Limb (tissue), 2 donors: ENCODE data around the gene GMDS.

Source experiments
- DNase-seq, 2 donors: peaks; one replicate each; pipeline ENCODE4 v3.0.0-alpha.2; 2016; ENCODE audit errors: extremely low spot score in 2 of 2

Gene GMDS

DNA sequence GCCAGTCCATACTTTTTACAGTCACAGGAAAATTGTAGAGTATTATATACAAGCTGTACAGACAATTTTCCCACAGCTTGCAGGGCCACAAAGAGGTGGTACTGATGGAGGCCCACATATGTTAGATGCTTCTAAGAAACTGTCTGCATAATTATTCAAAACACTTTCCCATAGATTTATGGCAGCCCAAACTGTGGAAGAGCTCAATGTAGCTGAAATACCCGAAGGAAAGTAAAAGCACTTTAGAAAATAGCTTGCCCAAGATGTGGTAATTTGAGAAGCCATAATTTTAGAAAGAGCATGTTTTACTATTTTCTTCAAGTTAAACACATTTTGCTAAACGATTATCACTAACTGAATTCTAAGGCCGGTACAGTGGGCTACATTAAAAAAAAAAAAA is 36.9 kb downstream of the GMDS start:
- no peak for DNase-seq

DNA sequence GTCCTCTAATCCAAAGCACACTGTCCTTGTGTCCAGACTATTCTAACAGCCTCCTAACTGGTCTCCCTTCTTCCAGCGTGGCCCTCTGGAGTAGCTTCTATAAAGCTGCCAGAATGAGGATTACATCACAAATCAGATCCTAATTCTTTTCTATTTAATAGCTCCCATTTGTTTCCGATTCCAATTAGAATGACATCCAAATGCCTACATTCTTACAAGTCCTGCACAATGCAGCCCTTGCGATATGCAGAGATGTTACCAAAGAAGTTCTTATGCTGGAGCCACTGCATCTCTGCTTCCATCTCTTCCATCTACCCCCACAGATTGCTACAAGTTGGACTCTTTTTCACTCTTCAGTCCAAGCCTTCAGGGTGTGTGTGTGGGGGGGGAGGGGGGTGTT is 40.0 kb downstream of the GMDS start:
- DNase-seq, result no peak

DNA sequence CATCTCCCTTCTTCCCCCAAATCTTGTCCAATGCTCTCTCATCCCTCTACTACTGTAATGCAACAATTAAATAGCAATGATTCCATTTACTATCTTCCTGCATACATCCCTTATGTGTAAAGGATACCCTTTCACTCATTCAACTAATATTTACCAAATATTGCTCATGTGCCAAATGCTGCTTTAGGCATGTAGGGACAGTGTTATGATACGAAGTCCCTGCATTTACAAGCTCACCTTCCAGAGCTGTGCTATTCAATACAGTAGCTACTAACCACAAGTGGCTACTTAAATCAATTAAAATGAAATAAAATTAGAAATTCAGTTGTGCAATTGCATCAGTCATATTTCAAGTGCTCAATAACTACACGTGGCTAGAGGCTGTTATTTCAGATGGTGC is 41.1 kb downstream of the GMDS start:
- no peak for DNase-seq

DNA sequence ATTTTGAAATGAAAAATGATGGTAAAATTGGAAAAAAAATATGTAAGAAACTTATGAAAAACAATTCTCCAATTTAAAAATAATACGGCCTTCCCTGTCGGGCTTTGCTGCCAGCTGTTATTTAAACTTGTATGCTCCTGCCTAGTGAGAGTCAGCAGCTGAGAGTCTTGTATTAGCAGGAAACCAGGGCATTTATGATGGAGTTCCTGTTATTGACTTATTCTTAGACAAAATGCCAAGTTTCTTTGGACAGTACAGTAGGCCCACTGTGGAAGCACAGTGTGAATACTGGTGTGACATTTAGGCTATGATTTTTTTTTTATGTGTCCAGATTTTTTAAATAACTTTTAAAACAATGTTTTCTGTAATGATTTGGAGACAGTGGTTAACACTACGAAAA is 42.1 kb downstream of the GMDS start:
- DNase-seq, result peak in 1 of 2 donors; percentile 26

DNA sequence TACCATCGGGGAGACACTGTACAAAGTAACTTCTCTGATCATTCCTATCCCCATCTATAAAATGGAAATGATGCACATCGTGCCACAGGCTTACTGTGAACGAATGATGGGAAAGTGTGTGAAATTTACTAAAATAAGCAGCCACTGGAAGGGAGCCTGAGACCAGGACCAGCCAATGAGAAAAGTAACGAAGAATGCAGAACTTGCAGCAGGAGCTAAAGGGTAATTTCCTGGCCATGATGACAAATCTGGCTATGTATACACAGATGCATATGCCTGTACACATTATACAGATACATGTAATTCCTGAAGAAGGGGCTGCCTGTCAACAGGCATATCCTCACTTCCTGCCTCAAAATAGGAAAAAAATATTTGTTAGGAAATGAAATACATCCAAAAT is 47.4 kb downstream of the GMDS start:
- no peak for DNase-seq

DNA sequence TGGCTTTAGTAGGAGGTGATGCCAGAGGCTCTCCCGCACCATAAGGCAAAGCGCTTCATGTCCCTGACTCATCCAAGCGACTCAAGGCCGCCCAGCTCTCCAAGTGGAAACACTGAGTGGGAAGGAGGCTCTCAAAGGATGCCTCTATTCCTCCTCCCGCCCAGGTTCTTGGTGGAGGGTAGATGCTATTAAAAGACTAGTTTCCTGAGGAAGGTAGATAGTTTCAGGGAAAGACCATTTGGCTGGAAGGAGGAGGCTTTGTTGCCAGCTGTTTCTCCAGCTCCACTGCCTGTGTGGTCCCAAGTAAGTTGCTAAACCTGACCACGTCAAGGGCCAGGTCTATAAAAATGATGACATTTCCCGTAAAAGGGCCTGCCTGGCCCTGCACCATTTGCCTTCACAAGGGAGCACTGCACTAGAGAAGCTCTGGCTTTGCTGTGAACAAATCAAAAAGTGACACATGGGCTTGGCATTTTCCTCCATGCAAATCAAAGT is 48.2 kb downstream of the GMDS start:
- peak; percentile 48 to 51 for DNase-seq

DNA sequence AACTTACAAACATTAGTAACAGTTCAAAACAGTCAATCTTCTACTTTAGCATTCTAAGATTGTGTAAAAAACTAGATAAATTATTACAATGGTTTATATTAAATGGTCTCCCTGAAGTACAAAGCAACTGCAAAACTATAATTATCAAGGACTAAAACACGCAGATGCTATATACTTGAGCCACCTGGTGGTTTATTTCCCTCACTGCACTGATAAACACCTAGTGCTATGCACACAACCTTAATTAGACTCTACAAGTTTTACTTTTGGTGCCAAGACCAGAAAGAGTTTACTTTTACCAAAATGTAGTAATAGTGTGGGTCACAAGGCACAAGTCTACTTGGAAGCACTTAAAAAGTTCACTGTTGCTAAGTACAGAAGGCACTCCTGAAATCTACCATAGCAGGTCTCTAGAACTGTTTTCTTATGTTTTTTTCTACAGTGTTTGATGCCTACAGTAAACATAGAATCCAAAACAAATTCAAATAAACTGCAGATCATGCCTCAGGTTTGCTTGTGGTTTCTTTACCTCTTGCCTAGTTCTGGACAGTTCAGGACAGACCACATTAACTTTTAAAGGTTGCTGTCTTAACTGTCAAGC is 49.2 kb downstream of the GMDS start:
- peak in 1 of 2 donors; percentile 74 for DNase-seq

DNA sequence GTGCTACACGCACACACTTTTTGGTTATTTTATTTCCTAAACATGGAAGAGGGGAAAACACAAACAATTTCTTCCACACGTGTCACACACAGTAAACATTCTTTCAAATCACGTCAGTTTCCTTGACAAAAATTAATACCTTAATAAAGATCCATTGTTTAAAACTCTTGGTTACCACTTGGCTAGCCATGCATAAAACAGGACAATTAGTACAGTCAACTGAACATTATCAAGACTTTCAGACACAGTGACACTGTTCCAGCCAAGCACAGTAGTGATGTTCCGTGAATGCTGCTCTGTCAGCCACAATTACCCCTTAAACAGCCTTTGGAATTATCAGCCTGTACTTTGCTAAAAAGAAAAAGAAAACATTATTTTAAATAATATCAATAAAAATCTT is 50.8 kb downstream of the GMDS start:
- no peak for DNase-seq

DNA sequence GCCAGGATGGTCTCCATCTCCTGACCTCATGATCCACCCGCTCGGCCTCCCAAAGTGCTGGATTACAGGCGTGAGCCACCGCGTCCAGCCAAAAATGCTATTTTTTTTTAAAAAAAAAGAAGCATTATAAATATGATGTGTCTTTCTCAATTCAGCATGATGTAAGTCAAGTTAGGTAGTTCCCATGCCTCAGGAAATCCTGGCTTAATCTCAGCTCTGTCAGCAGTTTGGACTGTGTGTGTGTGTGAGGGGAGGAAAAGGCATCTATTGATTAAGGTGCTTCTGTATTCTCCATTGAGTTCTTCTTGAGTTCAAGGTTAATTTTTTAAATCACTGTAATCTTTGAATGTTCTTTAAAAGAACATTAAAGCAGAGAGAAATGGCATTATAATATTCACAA is 51.5 kb downstream of the GMDS start:
- no peak for DNase-seq

DNA sequence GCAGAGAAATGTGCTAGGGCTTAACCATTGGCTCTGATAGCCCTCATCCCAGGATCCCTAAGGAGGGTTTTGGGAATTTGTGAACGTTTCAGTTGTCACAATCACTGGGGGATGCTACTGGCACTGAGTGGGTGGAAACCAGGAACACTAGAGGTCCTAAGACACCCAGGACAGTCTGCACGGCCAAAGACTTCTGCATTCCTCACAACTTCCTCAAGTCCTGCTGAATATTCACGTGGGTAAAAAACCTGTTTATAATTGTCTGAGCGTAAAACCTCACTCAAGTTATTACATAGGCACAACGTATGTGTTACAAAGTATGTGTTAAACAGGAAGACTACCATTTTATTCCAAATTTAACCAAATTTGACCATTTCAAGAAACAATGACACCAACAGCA is 52.4 kb downstream of the GMDS start:
- no peak for DNase-seq

DNA sequence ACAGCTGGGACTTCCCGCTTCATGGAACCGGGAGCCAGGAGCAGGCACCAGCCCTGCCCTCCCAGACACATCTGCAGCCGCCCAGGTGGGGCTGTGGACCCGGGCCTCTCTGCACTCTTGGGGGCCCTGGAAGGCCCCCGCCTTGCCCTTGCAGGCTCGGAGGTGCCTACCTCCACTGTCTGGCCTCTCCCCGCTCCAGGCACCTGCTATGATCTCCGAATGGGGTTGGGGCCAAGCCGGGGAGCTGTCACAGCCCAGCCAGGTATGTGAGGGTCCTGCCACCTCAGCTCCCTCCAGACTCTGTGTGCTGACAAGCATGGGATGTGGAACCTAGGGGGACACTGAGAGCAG is 54.0 kb downstream of the GMDS start:
- DNase-seq, result no peak

DNA sequence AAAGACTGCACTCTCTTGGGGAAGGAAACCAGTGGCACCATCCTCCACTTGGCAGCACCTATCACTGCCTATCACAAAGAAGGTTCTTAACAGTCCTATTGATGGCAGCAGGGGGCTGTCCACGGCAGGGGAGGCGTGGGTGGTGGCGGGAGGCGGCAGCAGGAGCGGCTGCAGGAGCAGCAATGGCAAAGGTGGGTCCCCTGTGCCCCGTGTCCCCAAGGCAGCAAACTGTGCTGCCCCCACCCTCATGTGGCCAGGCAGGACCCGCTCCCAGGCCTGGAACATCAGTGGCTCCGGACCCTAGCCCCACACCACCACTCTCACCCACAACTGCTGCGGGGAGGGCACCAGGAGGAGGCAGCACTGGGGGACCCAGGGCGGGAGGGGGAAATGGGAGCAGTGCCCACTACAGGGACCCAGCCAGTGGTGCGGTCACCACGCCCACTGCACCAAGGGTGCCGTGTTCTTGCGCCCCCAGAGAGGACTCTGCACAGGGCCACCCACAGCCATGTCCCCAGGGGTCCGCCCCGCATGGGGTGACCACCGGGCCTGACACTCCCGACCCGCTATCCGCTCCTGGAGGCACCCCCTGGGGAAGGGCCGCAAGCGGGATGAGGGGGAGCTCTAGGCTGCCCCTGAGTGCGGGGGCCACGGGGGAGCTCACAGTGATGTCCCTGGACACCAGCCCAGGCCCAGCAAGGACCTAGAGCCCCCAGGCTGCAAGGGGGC is 54.6 kb downstream of the GMDS start:
- DNase-seq, result no peak

DNA sequence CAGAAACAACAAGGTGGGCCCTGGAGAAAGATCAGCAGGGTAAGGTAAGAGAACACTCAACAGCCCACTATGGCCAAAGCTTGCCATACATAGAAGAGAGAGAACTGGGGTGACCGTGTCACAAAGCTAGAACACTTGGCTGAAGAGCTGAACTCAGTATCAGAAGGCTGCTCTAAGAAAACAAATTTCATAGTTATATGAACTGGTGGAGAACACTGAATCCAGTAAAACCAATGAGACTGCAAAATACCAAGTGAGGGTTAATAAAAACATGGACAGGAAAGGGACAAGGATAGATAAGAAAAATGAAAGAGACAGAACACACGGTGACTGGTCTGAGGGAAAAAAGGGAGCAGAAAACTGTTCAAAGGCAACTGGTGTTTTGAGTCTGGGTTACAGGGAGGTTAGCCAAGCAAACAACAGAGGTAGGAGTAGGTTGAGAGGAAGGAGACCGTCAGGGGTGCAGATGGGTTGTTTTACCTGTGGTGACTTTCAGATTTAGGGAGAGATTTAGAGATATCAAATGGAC is 56.5 kb downstream of the GMDS start:
- DNase-seq, result no peak

DNA sequence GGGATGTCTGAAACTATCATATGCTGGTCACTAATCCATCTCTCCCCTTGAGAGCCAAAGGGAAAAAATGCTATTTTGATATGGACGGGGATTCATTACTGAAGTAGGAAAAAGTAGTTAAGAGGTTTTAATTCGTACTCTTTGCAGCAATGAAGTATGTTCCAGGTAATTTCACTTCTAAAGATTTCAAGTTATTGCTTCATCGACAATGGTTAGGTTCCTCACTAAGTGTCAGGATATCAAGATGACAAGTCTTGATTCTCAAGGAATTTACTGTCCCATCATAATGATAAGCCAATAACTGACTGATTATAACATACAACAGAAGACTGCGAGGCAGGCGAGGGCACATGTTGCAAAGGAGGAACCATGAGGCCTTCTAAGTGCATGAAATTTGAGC is 57.0 kb downstream of the GMDS start:
- DNase-seq, result no peak

DNA sequence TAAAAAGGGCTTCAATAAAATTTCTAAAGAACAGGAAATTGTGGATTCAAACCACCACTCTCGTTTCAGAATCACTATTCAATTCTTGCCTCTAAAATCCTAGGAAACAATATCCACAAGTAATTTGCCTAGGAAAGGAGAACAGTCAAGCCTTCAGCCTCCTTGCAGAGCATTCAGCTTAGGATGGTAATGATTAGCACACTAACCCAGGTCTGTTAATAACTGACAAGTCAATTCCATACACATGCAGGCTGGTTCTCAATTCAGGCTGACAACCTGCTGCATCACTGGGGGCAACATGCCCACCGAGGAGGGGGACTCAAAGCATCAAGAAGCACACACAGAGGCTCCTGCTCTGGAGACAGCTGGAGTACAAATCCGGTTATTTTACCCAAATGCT is 57.6 kb downstream of the GMDS start:
- no peak for DNase-seq

DNA sequence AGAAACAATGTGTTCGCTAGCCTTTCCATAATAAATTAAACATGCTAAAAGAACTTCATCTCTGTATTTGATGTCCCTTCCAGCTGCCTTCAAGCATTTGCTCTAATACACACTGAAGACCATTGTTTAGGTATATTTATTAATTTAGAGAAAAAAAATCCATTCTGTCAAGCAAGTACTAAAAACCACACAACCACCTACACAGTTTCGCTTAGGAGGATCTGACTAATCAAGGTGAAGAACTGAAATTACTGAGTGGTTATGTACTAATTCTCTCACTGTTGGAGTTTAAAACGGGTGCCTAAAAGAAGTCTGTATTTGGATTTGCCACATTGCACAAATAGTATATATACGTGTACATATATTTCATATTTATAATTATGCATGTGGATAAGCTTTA is 58.9 kb downstream of the GMDS start:
- no peak for DNase-seq

DNA sequence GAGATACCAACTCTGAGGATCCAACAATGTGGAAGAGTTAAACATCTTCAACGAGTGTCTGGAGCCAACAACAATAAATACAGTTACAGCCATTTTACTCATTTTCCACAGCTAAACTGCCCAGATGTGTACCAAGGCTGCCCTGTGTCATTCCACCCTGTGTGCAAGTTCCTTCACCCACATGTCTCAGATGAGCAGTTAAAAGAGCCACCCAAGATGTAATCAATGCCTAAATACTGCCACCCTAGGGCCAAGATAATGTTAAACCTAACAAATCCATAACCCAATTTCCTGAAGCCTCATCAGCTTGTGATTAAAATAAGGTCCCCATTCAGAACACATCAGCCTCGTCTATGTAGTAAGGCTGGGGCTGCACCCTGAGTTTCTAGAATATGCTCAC is 59.9 kb downstream of the GMDS start:
- no peak for DNase-seq

DNA sequence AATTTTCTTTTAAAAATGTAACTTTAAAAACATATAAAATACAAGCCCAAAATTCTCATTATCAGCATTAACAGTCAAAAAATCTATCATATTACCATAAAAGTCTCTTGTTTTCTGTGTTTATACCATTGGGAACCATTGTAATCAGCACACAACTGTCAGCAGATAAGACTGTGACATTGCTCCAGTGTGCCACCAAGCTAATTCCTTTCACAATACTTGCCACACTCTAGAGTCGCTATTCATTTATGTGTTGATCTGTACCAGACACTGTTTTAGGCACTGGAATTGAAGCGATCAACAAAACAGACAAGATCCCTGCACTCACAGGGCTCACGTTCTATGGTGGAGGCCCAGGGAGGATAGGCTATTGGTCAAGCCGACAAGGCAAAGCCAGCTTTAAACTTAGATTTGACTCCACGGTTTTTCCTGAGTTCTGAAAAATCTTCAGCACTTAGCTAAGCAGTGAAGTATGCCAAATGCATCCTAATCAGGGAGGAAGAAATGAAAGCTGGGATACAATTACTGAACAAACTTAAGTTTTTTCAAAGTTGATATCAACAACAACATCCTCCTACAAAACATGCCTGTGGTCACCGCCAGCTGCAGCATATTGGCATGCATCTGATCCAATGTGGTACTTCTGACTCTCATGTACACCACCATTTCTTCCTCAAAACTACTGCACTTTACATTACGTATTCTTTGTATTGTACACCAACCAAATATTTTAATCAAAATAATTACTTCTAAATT is 60.5 kb downstream of the GMDS start:
- no peak for DNase-seq

DNA sequence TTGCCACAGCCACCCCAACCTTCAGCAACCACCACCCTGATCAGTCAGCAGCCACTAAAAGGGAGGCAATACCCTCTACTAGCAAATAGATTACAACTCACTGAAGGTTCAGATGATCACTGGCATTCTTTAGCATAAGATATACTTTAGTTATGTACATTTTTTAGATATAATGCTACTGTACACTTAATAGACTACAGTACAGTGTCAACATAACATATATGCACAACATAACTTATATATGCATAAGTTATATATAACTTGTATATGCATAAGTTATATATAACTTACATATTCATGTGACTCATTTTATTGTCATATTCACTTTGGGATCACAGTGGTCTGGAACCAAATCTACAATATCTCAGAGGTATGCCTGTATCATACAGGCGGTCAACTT is 61.7 kb downstream of the GMDS start:
- DNase-seq, result no peak

DNA sequence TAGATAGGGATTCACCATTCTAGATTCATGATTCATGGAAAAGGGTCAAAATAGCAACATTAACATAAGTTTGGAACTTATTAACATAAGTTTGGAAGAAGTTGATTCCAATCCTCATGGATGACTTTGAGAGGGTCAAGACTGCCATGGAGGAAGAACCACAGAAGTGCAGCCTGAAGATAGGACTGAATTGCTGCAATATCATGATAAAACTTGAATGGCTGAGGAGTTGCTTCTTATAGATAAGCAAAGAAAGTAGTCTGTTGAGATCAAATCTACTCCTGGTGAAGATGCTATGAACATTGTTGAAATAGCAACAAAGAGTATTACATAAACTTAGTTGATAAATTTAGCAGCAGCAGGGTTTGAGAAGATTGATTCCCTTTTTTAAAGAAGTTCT is 62.2 kb downstream of the GMDS start:
- DNase-seq, result no peak

DNA sequence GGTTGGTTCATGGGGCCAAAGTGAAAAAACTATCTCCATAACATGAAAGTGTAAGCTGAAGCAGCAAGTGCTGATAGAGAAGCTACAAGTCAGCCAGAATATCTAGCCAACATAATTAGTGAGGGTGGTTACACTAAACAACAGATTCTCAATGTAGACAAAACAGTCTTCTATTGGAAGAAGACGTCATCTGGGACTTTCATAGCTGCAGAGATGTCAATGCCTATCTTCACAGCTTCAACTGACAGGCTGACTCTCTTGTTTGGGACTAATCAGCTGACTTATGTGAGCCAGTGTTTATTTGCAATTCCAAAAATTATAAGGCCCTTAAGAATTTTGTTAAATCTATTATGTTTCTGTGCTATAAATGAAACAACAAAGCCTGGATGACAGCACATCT is 63.2 kb downstream of the GMDS start:
- no peak for DNase-seq

DNA sequence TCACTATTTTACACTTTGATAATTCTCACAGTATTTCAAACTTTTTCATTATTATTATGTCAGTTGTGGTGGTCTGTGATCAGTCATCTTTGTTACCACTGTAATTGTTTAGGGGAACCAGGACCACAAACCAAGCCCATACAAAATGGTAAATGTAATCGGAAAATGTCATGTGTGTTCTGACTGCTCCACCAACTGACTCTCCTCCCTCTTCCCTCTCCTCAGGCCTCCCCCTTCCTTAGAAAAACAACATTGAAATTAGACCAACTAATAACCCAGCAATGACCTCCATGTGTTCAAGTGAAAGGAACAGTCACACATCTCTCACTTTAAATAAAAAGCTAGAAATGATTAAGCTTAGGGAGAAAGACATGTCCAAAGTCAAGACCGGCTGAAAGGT is 63.8 kb downstream of the GMDS start:
- no peak for DNase-seq

DNA sequence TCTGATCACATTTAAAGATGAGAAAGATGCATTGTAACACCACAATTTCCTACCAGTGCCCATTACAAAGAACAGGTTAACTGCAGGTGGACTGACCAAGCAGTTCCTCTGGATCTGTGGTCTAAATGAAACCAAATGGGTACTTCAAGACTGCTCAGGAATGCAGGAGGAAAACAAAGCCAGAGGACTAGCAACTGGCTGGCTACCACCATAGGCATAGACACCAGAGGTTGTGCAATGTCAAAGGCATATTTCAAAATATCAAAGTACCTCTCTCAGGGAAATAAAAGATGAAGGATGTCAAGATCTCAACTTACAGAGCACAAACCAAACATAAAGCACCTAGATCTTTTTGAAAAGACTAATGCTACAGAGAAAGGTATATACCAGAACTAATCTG is 65.5 kb downstream of the GMDS start:
- DNase-seq, result no peak
